Smooth muscle cell (in vitro differentiated cells): ENCODE measurements around the gene PKNOX2. TPM values are rescaled to one million over a fixed set of nuclear protein-coding genes. Genes with fewer than 3 reads are reported as not detected.

Source experiments
- DNase-seq: peaks from one replicate; lab custom pipeline; 2025; ENCODE audit not compliant: unreplicated experiment; lab: John Stamatoyannopoulos, UW
- H2AFZ ChIP-seq: fragments of 200-600 bp; sonication (generic); 2 replicates; pipeline ENCODE4 v1.6.0; 2016; ENCODE audit warnings: antibody characterized with exemption, low read depth, mild to moderate bottlenecking
- H3F3A ChIP-seq: fragments of 200-600 bp; sonication (generic); 2 replicates; pipeline ENCODE4 v1.6.0; 2017; ENCODE audit warnings: antibody characterized with exemption, low read depth
- H3K27ac ChIP-seq: fragments of 200-600 bp; sonication (generic); 2 replicates; pipeline ENCODE4 v1.5.1; 2016; ENCODE audit warnings: low read depth, mild to moderate bottlenecking
- H3K27me3 ChIP-seq: fragments of 200-600 bp; sonication (generic); 2 replicates; pipeline ENCODE4 v1.6.1; 2016; ENCODE audit warnings: low read depth, mild to moderate bottlenecking
- H3K36me3 ChIP-seq: fragments of 200-600 bp; sonication (generic); 2 replicates; pipeline ENCODE4 v1.5.1; 2016; ENCODE audit warnings: low read depth
- H3K4me1 ChIP-seq: fragments of 200-600 bp; sonication (generic); 2 replicates; pipeline ENCODE4 v1.5.1; 2016; ENCODE audit warnings: low read depth
- H3K4me2 ChIP-seq: fragments of 200-600 bp; sonication (generic); 2 replicates; pipeline ENCODE4 v1.6.0; 2016; ENCODE audit warnings: mild to moderate bottlenecking
- H3K4me3 ChIP-seq: fragments of 200-600 bp; sonication (generic); 2 replicates; pipeline ENCODE4 v1.5.1; 2016; ENCODE audit warnings: mild to moderate bottlenecking
- H3K79me2 ChIP-seq: fragments of 200-600 bp; sonication (generic); 2 replicates; pipeline ENCODE4 v1.6.0; 2016; ENCODE audit warnings: low read depth, mild to moderate bottlenecking
- H3K9ac ChIP-seq: fragments of 200-600 bp; sonication (generic); 2 replicates; pipeline ENCODE4 v1.6.0; 2016; ENCODE audit warnings: low read depth
- H3K9me3 ChIP-seq: fragments of 200-600 bp; sonication (generic); replicated peaks from 2 replicates; pipeline ENCODE4 v1.5.1; 2016; ENCODE audit warnings: low read depth
- H4K20me1 ChIP-seq: fragments of 200-600 bp; sonication (generic); 2 replicates; pipeline ENCODE4 v1.6.0; 2016; ENCODE audit warnings: low read depth
- CTCF ChIP-seq: fragments of 200-600 bp; sonication (generic); IDR thresholded peaks from 2 replicates; pipeline ENCODE4 v1.5.1; 2017; ENCODE audit warnings: borderline replicate concordance, mild to moderate bottlenecking, antibody characterized with exemption; ENCODE audit not compliant: insufficient read depth, poor library complexity, severe bottlenecking
- WGBS: methylation state at CpG from one replicate; pipeline ENCODE4 v1.1.7; 2016; ENCODE audit warnings: low lambda C conversion rate; 5-methylcytosine and 5-hydroxymethylcytosine counted together
- polyA plus RNA-seq: library from polyadenylated mRNA; unstranded; fragments of >200 nt; fragmentation: Nextera tagmentation; extraction: Ambion mirVana; gene quantifications from 2 replicates; pipeline ENCODE4 v1.2.1, GENCODE V29; 2016
- total RNA-seq: library from RNA; depleted of rRNA; stranded (reverse); fragments of >200 nt; gene quantifications from 2 replicates; pipeline ENCODE4 v1.2.3, GENCODE V29; 2014

PKNOX2 gene
- total and polyA plus RNA-seq, 2 experiments from 2014 or later, result 7.2 to 7.9 TPM

GRCh38 chr11:125207866-125208425 is 43.4 kb downstream of the PKNOX2 start:
- no peak for TF ChIP-seq CTCF
- Histone ChIP-seq H3K4me1 (peaks cover 28% of the 10 kb centered on the region), H3K27me3 (no peaks in the 10 kb centered on the region), H2AFZ (no peak overlapping the region), H3K79me2 (peaks cover 29% of the 10 kb centered on the region), H3F3A (no peaks in the 10 kb centered on the region), H4K20me1 (peaks cover 4% of the 10 kb centered on the region), H3K9me3 (no peaks in the 10 kb centered on the region), H3K36me3 (no peaks in the 10 kb centered on the region), H3K4me3 (no peak overlapping the region), H3K4me2 (no peak overlapping the region), H3K9ac (no peak overlapping the region), H3K27ac (no peak overlapping the region)
- WGBS, result 96% methylated on average over 1 of the region's 1 CpG
- no peak for DNase-seq

- Histone ChIP-seq H4K20me1 (peaks cover 5% of the 10 kb centered on the region), H3K36me3 (no peaks in the 10 kb centered on the region), H3F3A (no peaks in the 10 kb centered on the region), H3K27ac (no peak overlapping the region), H3K9me3 (no peaks in the 10 kb centered on the region), H3K9ac (no peak overlapping the region), H3K79me2 (peaks cover 19% of the 10 kb centered on the region), H3K4me2 (no peak overlapping the region), H3K4me1 (peaks cover 24% of the 10 kb centered on the region), H3K27me3 (no peaks in the 10 kb centered on the region), H3K4me3 (no peak overlapping the region), H2AFZ (no peak overlapping the region)
- no peak for TF ChIP-seq CTCF
- no peak for DNase-seq
- WGBS, result 73% methylated on average over 3 of the region's 3 CpGs
Measured at GRCh38 chr11:125210066-125210465, 45.5 kb downstream of the PKNOX2 start.

GRCh38 chr11:125211191-125211947 is 46.8 kb downstream of the PKNOX2 start:
- Histone ChIP-seq H3K79me2 (peaks cover 9% of the 10 kb centered on the region), H4K20me1 (peaks cover 10% of the 10 kb centered on the region), H3K36me3 (no peaks in the 10 kb centered on the region), H3K27ac (no peak overlapping the region), H3K9me3 (no peaks in the 10 kb centered on the region), H3K4me1 (peaks cover 37% of the 10 kb centered on the region), H3K4me2 (peak overlapping the region; percentile 19), H3K27me3 (no peaks in the 10 kb centered on the region), H3K4me3 (no peak overlapping the region), H2AFZ (no peak overlapping the region), H3K9ac (no peak overlapping the region), H3F3A (no peaks in the 10 kb centered on the region)
- DNase-seq, result no peak
- 47% methylated on average over 5 of the region's 5 CpGs for WGBS
- TF ChIP-seq CTCF, result peak; percentile 5
